ENCODE results near the gene SNX14. TPM values are rescaled to one million over a fixed set of nuclear protein-coding genes. Genes with fewer than 3 reads are reported as not detected.

The SNX14 gene
- total and polyA plus RNA-seq, 2 of the 8 experiments (the other 6 are each of a cell fraction or from before 2014, with no cell fraction given), result 11.9 to 24.2 TPM

- H3K4me3 ChIP-seq (ENCODE audit: extremely low read depth in 1 of 4, insufficient read depth in 2 of 4, low read depth in 3 of 4, low read length in 4 of 4), result peak within 1 kb of the TSS; percentile 91 to 97 (median 96)
- H3K9ac ChIP-seq (replicated peaks in 1 of 4; ENCODE audit: extremely low read depth in 1 of 4, low read depth in 3 of 4, low read length in 3 of 4), result peak within 1 kb of the TSS; percentile 95 to 99 (median 98)
- peak within 1 kb of the TSS; percentile 99 for H4K8ac ChIP-seq (ENCODE audit: extremely low read depth, insufficient read depth, low read length)
- H3K23me2 ChIP-seq (ENCODE audit: low read depth, low read length), result peaks cover 8% of the 10 kb centered on the region; the same call in 1 of the 2 replicates
- no peaks in the 10 kb centered on the region for H3K9me3 ChIP-seq (ENCODE audit: insufficient read depth in 2 of 2, low read depth in 1 of 2, low read length in 1 of 2)
- peak; percentile 92 to 97 for DNase-seq (ENCODE audit: low read depth in 1 of 2, low spot score in 2 of 2)
- H4K20me1 ChIP-seq (replicated peaks in 1 of 2; ENCODE audit: control insufficient read depth in 1 of 2, insufficient read depth in 2 of 2, low read length in 2 of 2), result peaks cover 13 to 15% of the 10 kb centered on the region in 2 experiments
- POLR2A ChIA-PET (ENCODE audit: partially characterized antibody), result interaction anchor here (0.7 to 25.2 kb wide), 26 partner anchors 9 to 1686 kb away, joined by 3 to 890 read pairs (median 4); partner anchors contain the start of genes GJB7 and SNX14
- H2AK5ac ChIP-seq (ENCODE audit: low read depth, low read length), result peak within 1 kb of the TSS; percentile 95
- H3K23ac ChIP-seq (ENCODE audit: insufficient read length), result no peak within 1 kb of the TSS
- peak within 1 kb of the TSS; percentile 92; the same call in 1 of the 2 replicates for H2BK15ac ChIP-seq (ENCODE audit: low read length)
- FAIRE-seq, result no peak
- peak within 1 kb of the TSS; percentile 99 for H4K91ac ChIP-seq (replicated peaks; ENCODE audit: insufficient read length, low read length)
- peak within 1 kb of the TSS; percentile 97 for H3K56ac ChIP-seq (replicated peaks; ENCODE audit: insufficient read length, low read depth, low read length)
- peaks cover 0 to 9% (median 5%) of the 10 kb centered on the region in 4 experiments; a peak in 4 of 7 replicates for H3K4me1 ChIP-seq (replicated peaks in 1 of 4; ENCODE audit: control insufficient read depth in 3 of 4, insufficient read depth in 4 of 4, low read length in 3 of 4)
- H3K79me2 ChIP-seq (ENCODE audit: control insufficient read depth in 1 of 2, insufficient read depth in 2 of 2, low read length in 2 of 2), result peaks cover 41 to 51% of the 10 kb centered on the region in 2 experiments
- peak within 1 kb of the TSS; percentile 64 for H2BK120ac ChIP-seq (replicated peaks; ENCODE audit: low read depth, low read length)
- no peaks in the 10 kb centered on the region for H3K79me1 ChIP-seq (ENCODE audit: low read depth, low read length)
- no peak within 1 kb of the TSS for H2AFZ ChIP-seq (ENCODE audit: low read length)
- peak within 1 kb of the TSS; percentile 99 for H3K27ac ChIP-seq (ENCODE audit: low read depth, low read length)
- H3K36me3 ChIP-seq (ENCODE audit: control insufficient read depth in 2 of 4, insufficient read depth in 4 of 4, low read length in 3 of 4), result peaks cover 8 to 30% (median 14%) of the 10 kb centered on the region in 4 experiments
- H3K27me3 ChIP-seq (replicated peaks in 1 of 4; ENCODE audit: control insufficient read depth in 3 of 4, extremely low read depth in 1 of 4, insufficient read depth in 3 of 4, low read length in 3 of 4), result no peaks in the 10 kb centered on the region
- H3K14ac ChIP-seq (ENCODE audit: insufficient read length), result peak within 1 kb of the TSS; percentile 82
- H3K4me2 ChIP-seq (ENCODE audit: insufficient read depth in 1 of 2, low read depth in 2 of 2, low read length in 2 of 2), result peak within 1 kb of the TSS; percentile 76 to 77
- WGBS, 2 experiments (ENCODE audit: extremely low coverage in 1 of 2, insufficient coverage in 1 of 2, insufficient read length in 1 of 2, insufficient replicate concordance in 2 of 2, low coverage in 1 of 2, low lambda C conversion rate in 2 of 2, missing lambda C conversion rate in 1 of 2), result 8% methylated on average over 16 of the region's 76 CpGs; no CpG with 5 or more reads in 1 of the 2 experiments
- CTCF ChIA-PET (ENCODE audit: partially characterized antibody), result interaction anchor here (1.1 kb wide), 1 partner anchor 10 kb away, joined by 3 read pairs; no protein-coding TSS in a partner anchor
- H2BK20ac ChIP-seq (ENCODE audit: low read length), result no peak within 1 kb of the TSS
- peak within 1 kb of the TSS; percentile 100 for H3K4ac ChIP-seq (replicated peaks; ENCODE audit: insufficient read length, low read depth, low read length)
- peak within 1 kb of the TSS; percentile 96 for H4K5ac ChIP-seq (ENCODE audit: insufficient read length, low read depth, low read length)
- H2BK12ac ChIP-seq (ENCODE audit: low read depth, low read length), result peak within 1 kb of the TSS; percentile 17; the same call in 1 of the 2 replicates
- H2BK5ac ChIP-seq (ENCODE audit: low read depth, low read length), result peak within 1 kb of the TSS; percentile 93
- H3K18ac ChIP-seq (ENCODE audit: extremely low read depth, low read length), result peak within 1 kb of the TSS; percentile 97
- TF ChIP-seq GTF2F1 (IDR thresholded peaks at IDR 0.05; ENCODE audit: borderline replicate concordance, low read depth, low read length) (no peak), ZNF274 (IDR thresholded peaks at IDR 0.05; ENCODE audit: borderline replicate concordance, extremely low read depth, low read length) (no peak), SAP30 (IDR thresholded peaks at IDR 0.05; ENCODE audit: insufficient read depth, insufficient replicate concordance, low read length) (no peak), FOSL1 (IDR thresholded peaks at IDR 0.05; ENCODE audit: insufficient read depth, low read depth, low read length) (no peak), BRCA1 (IDR thresholded peaks at IDR 0.05; ENCODE audit: low read depth, low read length) (no peak), USF2 (IDR thresholded peaks at IDR 0.05; ENCODE audit: low read length) (no peak), MAX (IDR thresholded peaks at IDR 0.05) (peak; percentile 42), TCF12 (IDR thresholded peaks at IDR 0.05; ENCODE audit: low read depth, low read length) (no peak)
- TF ChIP-seq, protein P1, sequence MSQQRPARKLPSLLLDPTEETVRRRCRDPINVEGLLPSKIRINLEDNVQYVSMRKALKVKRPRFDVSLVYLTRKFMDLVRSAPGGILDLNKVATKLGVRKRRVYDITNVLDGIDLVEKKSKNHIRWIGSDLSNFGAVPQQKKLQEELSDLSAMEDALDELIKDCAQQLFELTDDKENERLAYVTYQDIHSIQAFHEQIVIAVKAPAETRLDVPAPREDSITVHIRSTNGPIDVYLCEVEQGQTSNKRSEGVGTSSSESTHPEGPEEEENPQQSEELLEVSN (IDR thresholded peaks at IDR 0.05), result no peak
Measured at GRCh38 chr6:85642774-85643536, 49.3 kb upstream of the SNX14 start, which contains the start of gene SYNCRIP. Gene SYNCRIP, minus strand, starts transcription at chr6:85642886. Its CDS starts 1,447 bp downstream, at chr6:85641439.

All from H1 (cell line).